ENCODE results near the gene FABP2.

DNA sequence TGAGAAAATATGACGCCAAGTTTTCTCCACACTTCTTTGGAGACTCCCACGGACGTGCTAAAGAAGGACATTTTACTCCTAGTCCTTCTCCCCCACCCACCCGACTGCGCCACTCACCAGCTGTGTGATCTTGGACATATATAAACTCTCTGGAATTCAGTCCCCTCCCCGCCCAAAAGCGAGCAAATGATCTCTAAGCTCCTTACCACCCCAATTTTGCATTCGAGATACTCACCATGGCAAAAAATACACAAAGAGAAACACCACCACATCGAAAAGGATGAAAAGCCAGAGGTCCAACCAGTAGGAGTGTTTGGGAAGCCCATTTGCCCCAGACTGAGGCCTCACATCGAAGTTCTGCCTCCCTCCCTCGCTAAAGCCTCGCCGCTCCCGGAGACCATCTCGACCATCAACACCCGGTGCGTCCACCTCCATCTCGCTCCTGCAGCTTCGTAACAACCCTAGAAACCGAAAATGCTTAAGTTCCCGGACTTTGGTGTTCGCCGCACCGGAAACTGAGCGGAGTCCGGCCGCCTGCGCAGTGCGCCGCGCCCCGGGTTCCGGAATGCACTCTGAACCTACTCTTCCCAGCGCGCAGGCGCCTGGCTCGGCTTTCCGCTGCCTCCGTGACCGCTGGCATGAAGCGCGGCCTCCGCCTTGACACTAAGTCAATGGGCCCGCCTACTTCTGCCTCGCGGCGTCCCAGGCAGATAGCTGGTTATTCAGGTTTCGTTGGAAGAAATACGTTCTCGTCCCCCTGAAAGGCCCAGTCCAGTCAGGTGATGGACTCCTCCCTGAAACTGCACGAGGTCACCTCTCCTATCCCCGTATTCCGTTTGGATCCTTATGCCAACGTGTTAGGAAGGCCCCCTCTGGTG is 21.6 kb downstream of the FABP2 start:
- TF ChIP-seq, protein P1, sequence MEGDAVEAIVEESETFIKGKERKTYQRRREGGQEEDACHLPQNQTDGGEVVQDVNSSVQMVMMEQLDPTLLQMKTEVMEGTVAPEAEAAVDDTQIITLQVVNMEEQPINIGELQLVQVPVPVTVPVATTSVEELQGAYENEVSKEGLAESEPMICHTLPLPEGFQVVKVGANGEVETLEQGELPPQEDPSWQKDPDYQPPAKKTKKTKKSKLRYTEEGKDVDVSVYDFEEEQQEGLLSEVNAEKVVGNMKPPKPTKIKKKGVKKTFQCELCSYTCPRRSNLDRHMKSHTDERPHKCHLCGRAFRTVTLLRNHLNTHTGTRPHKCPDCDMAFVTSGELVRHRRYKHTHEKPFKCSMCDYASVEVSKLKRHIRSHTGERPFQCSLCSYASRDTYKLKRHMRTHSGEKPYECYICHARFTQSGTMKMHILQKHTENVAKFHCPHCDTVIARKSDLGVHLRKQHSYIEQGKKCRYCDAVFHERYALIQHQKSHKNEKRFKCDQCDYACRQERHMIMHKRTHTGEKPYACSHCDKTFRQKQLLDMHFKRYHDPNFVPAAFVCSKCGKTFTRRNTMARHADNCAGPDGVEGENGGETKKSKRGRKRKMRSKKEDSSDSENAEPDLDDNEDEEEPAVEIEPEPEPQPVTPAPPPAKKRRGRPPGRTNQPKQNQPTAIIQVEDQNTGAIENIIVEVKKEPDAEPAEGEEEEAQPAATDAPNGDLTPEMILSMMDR (conservative IDR thresholded peaks at IDR 0.05; ENCODE audit: low read depth, low read length), result no peak
- TF ChIP-seq EZH2phosphoT487 (IDR thresholded peaks at IDR 0.05; ENCODE audit: borderline replicate concordance, low read length), result no peak
